HEK293 (cell line): ENCODE results near the gene DNA2.
"Not testable (repeated sequence)": the region's sequence is repeated elsewhere in the genome, so short reads cannot be mapped to it uniquely, and the experiment has no call there.

ENCODE experiments used
- CTCF ChIA-PET: fragments of 350-600 bp; formaldehyde crosslinking; extraction: SDS; loops from one replicate; lab custom pipeline; 2021; ENCODE audit warnings: antibody characterized with exemption; lab: Yijun Ruan, JAX
- POLR2A ChIA-PET: fragments of 300-600 bp; formaldehyde crosslinking; extraction: SDS; loops from one replicate; lab custom pipeline; 2020; ENCODE audit warnings: antibody characterized with exemption, inconsistent platforms; lab: Yijun Ruan, JAX
- H3K27ac ChIP-seq: fragments of 200-500 bp; sonication (Bioruptor generic); 2 replicates; pipeline ENCODE4 v1.5.1; 2014; ENCODE audit warnings: low read depth, low read length, control low read depth, inconsistent platforms; ENCODE audit errors: extremely low read depth
- H3K36me3 ChIP-seq, 2 experiments: fragments of 200-500 bp in 1 of 2; sonication (Bioruptor generic) in 1 of 2; 1 replicate in 1 of 2; 2 replicates in 1 of 2; pipeline ENCODE4 v1.5.1; 2014 to 2017; ENCODE audit warnings: inconsistent platforms in 2 of 2, low read length in 2 of 2; ENCODE audit not compliant: control insufficient read depth in 2 of 2, insufficient read depth in 1 of 2
- H3K4me1 ChIP-seq: fragments of 200-500 bp; sonication (Bioruptor generic); 2 replicates; pipeline ENCODE4 v1.5.1; 2014; ENCODE audit warnings: mild to moderate bottlenecking, low read length, inconsistent platforms; ENCODE audit not compliant: control insufficient read depth, insufficient read depth
- H3K4me3 ChIP-seq: 2 replicates; pipeline ENCODE4 v1.5.1; 2011; ENCODE audit warnings: low read depth, mild to moderate bottlenecking, control low read depth, low read length, moderate library complexity
- H3K9me3 ChIP-seq: fragments of 200-500 bp; sonication (Bioruptor generic); 2 replicates; pipeline ENCODE4 v1.5.1; 2014; ENCODE audit warnings: low read depth, low read length, inconsistent platforms; ENCODE audit not compliant: control insufficient read depth, insufficient read depth
- HOXC10 ChIP-seq: sonication (generic); formaldehyde crosslinking; IDR thresholded peaks from 2 replicates; pipeline ENCODE4 v1.8.1; 2023; ENCODE audit warnings: mild to moderate bottlenecking, missing genetic modification reagents
- IKZF3 ChIP-seq: fragments of 450-650 bp; IDR thresholded peaks from 2 replicates; pipeline ENCODE4 v1.5.0; 2018; ENCODE audit warnings: missing biosample characterization, mild to moderate bottlenecking, missing genetic modification characterization, moderate library complexity
- KLF1 ChIP-seq: fragments of 450-650 bp; formaldehyde crosslinking; IDR thresholded peaks from 2 replicates; pipeline ENCODE4 v1.5.1; 2016; ENCODE audit warnings: missing biosample characterization, missing genetic modification characterization
- PRDM1 ChIP-seq: fragments of 450-650 bp; formaldehyde crosslinking; IDR thresholded peaks from 2 replicates; pipeline ENCODE4; 2016; ENCODE audit warnings: missing biosample characterization, missing genetic modification characterization
- ZBTB6 ChIP-seq: fragments of 450-650 bp; formaldehyde crosslinking; IDR thresholded peaks from 2 replicates; pipeline ENCODE4 v1.5.1; 2017; ENCODE audit warnings: missing biosample characterization, missing genetic modification characterization
- ZBTB8A ChIP-seq: fragments of 450-650 bp; formaldehyde crosslinking; IDR thresholded peaks from 2 replicates; pipeline ENCODE4 v1.5.1; 2016; ENCODE audit warnings: missing biosample characterization, missing genetic modification characterization
- ZIC2 ChIP-seq: fragments of 450-650 bp; formaldehyde crosslinking; IDR thresholded peaks from 2 replicates; pipeline ENCODE4 v1.5.1; 2016; ENCODE audit warnings: missing biosample characterization, missing genetic modification characterization
- ZNF10 ChIP-seq: fragments of 450-650 bp; formaldehyde crosslinking; IDR thresholded peaks from 2 replicates; pipeline ENCODE4 v1.5.1; 2017; ENCODE audit warnings: missing biosample characterization, missing genetic modification characterization
- ZNF174 ChIP-seq: fragments of 450-650 bp; formaldehyde crosslinking; IDR thresholded peaks from 2 replicates; pipeline ENCODE4 v1.5.0; 2017; ENCODE audit warnings: missing biosample characterization, mild to moderate bottlenecking, missing genetic modification characterization
- ZNF266 ChIP-seq: fragments of 450-650 bp; formaldehyde crosslinking; IDR thresholded peaks from 2 replicates; pipeline ENCODE4 v1.5.1; 2016; ENCODE audit warnings: missing biosample characterization, missing genetic modification characterization, low read depth
- ZNF324 ChIP-seq: fragments of 450-650 bp; formaldehyde crosslinking; IDR thresholded peaks from 2 replicates; pipeline ENCODE4 v1.5.1; 2016; ENCODE audit warnings: missing biosample characterization, missing genetic modification characterization
- ZNF391 ChIP-seq: fragments of 450-650 bp; formaldehyde crosslinking; IDR thresholded peaks from 2 replicates; pipeline ENCODE4 v1.5.1; 2016; ENCODE audit warnings: low read depth, missing biosample characterization, missing genetic modification characterization, borderline replicate concordance
- ZNF404 ChIP-seq: fragments of 450-650 bp; formaldehyde crosslinking; IDR thresholded peaks from 2 replicates; pipeline ENCODE4 v1.5.1; 2017; ENCODE audit warnings: missing biosample characterization, missing genetic modification characterization
- ZNF416 ChIP-seq: fragments of 450-650 bp; formaldehyde crosslinking; IDR thresholded peaks from 2 replicates; pipeline ENCODE4 v1.5.1; 2016; ENCODE audit warnings: missing biosample characterization, missing genetic modification characterization
- ZNF433 ChIP-seq: fragments of 450-650 bp; formaldehyde crosslinking; IDR thresholded peaks from 2 replicates; pipeline ENCODE4 v1.5.1; 2016; ENCODE audit warnings: missing biosample characterization, missing genetic modification characterization, low read depth
- ZNF544 ChIP-seq: fragments of 450-650 bp; formaldehyde crosslinking; IDR thresholded peaks from 2 replicates; pipeline ENCODE4 v1.5.0; 2017; ENCODE audit warnings: missing biosample characterization, missing genetic modification characterization
- ZNF548 ChIP-seq: fragments of 450-650 bp; formaldehyde crosslinking; IDR thresholded peaks from 2 replicates; pipeline ENCODE4 v1.5.1; 2016; ENCODE audit warnings: missing biosample characterization, missing genetic modification characterization
- ZNF624 ChIP-seq: fragments of 450-650 bp; formaldehyde crosslinking; IDR thresholded peaks from 2 replicates; pipeline ENCODE4 v1.5.1; 2017; ENCODE audit warnings: missing biosample characterization, missing genetic modification characterization
- ZNF626 ChIP-seq: fragments of 450-650 bp; sonication (Bioruptor Pico); formaldehyde crosslinking; IDR thresholded peaks from 2 replicates; pipeline ENCODE4 v1.5.1; 2018; ENCODE audit warnings: missing biosample characterization, missing genetic modification characterization, inconsistent platforms
- ZNF670 ChIP-seq: fragments of 450-650 bp; formaldehyde crosslinking; IDR thresholded peaks from 2 replicates; pipeline ENCODE4 v1.5.1; 2016; ENCODE audit warnings: missing biosample characterization, missing genetic modification characterization, low read depth
- TF ChIP-seq, protein P1 (sequence below): fragments of 450-650 bp; formaldehyde crosslinking; IDR thresholded peaks from 2 replicates; pipeline ENCODE4 v1.5.1; 2017; ENCODE audit warnings: missing biosample characterization, missing genetic modification characterization
- TF ChIP-seq, protein P2 (sequence below): fragments of 450-650 bp; formaldehyde crosslinking; IDR thresholded peaks from 2 replicates; pipeline ENCODE4 v1.5.1; 2016; ENCODE audit warnings: missing biosample characterization, missing genetic modification characterization
- TF ChIP-seq, protein P3 (sequence below): fragments of 450-650 bp; formaldehyde crosslinking; IDR thresholded peaks from 2 replicates; pipeline ENCODE4 v1.5.1; 2016; ENCODE audit warnings: missing biosample characterization, missing genetic modification characterization, low read depth

DNA2 gene

DNA sequence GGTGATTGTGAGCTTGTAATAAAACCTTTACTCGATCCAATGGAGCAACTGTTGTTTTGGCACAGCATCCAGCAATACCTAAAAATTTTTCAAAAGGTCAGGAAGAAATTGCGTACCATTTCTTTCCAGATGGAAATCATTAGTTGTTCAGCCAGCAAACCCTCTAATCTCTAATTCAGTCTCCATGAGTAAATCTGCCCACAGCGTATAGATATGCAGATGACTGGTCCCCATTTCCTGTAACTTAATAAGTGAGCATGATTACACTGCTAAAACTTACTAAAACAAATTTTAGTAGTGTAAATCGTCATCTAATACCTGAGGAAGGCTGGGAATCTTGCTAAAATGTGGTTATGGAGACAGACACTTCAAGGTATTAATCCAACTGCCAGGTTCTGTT is 45.0 kb upstream of the DNA2 start:
- CTCF ChIA-PET, result no interaction called here
- POLR2A ChIA-PET, result interaction anchor here (0.7 kb wide), 1 partner anchor 8 kb away, joined by 6 read pairs; no protein-coding TSS in a partner anchor
- no peak overlapping the region for H3K27ac ChIP-seq
- H3K9me3 ChIP-seq, result no peaks in the 10 kb centered on the region
- TF ChIP-seq ZNF324 (tag by site-specific recombination), result no peak
- H3K36me3 ChIP-seq, result peaks cover 3 to 7% of the 10 kb centered on the region in 2 experiments; a peak in 2 of 3 replicates
- H3K4me3 ChIP-seq, result no peak overlapping the region
- H3K4me1 ChIP-seq, result no peaks in the 10 kb centered on the region

GRCh38 chr10:68516216-68516615 is 44.4 kb upstream of the DNA2 start:
- CTCF ChIA-PET, H3K4me3 ChIP-seq, H3K36me3 ChIP-seq, H3K9me3 ChIP-seq, H3K4me1 ChIP-seq: not testable (repeated sequence)
- H3K27ac ChIP-seq, result 0 out of 2 replicates have a peak overlapping the region, but pooled peaks have one; percentile 9
- POLR2A ChIA-PET, result interaction anchor here (0.7 kb wide), 1 partner anchor 9 kb away, joined by 6 read pairs; no protein-coding TSS in a partner anchor

DNA sequence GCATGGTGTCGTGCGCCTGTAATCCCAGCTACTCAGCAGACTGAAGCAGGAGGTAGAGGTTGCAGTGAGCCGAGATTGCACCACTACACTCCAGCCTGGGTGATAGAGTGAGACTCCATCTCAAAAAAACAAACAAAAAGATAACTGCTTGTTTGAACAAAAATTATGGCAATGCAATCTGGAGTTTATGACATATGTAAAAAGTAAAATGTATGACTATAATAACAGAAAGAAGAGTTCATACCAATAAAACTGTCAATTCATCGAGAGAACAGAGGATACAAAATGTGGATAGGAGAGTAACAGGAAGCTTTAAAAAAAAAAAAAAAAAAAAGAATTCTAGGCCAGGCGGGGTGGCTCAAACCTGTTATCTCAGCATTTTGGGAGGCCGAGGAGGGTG is 36.3 kb upstream of the DNA2 start:
- ChIA-PET POLR2A (interaction anchor here (0.7 kb wide), 1 partner anchor 123 kb away, joined by 4 read pairs; no protein-coding TSS in a partner anchor), CTCF (no interaction called here)
- Histone ChIP-seq H3K27ac (no peak overlapping the region), H3K36me3 (peaks cover 0 to 10% of the 10 kb centered on the region in 2 experiments; a peak in 1 of 3 replicates), H3K4me3 (no peak overlapping the region), H3K9me3 (no peaks in the 10 kb centered on the region), H3K4me1 (no peaks in the 10 kb centered on the region)
- TF ChIP-seq, protein P1, sequence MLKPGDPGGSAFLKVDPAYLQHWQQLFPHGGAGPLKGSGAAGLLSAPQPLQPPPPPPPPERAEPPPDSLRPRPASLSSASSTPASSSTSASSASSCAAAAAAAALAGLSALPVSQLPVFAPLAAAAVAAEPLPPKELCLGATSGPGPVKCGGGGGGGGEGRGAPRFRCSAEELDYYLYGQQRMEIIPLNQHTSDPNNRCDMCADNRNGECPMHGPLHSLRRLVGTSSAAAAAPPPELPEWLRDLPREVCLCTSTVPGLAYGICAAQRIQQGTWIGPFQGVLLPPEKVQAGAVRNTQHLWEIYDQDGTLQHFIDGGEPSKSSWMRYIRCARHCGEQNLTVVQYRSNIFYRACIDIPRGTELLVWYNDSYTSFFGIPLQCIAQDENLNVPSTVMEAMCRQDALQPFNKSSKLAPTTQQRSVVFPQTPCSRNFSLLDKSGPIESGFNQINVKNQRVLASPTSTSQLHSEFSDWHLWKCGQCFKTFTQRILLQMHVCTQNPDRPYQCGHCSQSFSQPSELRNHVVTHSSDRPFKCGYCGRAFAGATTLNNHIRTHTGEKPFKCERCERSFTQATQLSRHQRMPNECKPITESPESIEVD (tag by site-specific recombination), result peak; percentile 20; the same call in 1 of the 2 replicates
- no peak for TF ChIP-seq ZNF174
- TF ChIP-seq ZBTB6, result peak; percentile 53; the same call in 1 of the 2 replicates
- TF ChIP-seq, all 188 proteins: peak for 2

DNA sequence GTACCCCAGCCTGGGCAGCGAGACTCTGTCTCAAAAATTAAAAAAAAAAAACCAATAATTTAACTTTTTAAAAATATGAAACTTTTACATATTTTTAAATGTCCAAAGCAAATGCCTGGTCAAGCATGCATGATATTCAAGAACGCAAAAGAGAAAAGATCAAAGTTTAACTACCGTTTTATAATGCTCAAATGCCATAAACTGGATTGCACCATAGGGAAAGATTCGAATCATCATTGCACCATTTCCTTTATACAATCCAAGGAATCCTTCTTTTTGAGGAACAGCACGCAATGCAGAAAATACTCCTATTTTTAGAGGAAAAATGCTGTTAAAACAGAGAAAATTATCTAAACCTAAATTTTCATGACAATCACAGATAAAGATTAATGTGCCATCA is 34.6 kb upstream of the DNA2 start:
- ChIA-PET POLR2A (no interaction called here), CTCF (no interaction called here)
- Histone ChIP-seq H3K4me1 (no peaks in the 10 kb centered on the region), H3K36me3 (peaks cover 5 to 11% of the 10 kb centered on the region in 2 experiments; a peak in 2 of 3 replicates), H3K9me3 (no peaks in the 10 kb centered on the region), H3K27ac (no peak overlapping the region), H3K4me3 (no peak overlapping the region)
- no peak for TF ChIP-seq IKZF3 (tag by site-specific recombination)
- TF ChIP-seq KLF1 (tag by site-specific recombination), result no peak
- no peak for TF ChIP-seq ZNF544 (tag by site-specific recombination)
- no peak for TF ChIP-seq ZNF548
- no peak for TF ChIP-seq ZNF433 (tag by site-specific recombination)
- TF ChIP-seq, protein P2, sequence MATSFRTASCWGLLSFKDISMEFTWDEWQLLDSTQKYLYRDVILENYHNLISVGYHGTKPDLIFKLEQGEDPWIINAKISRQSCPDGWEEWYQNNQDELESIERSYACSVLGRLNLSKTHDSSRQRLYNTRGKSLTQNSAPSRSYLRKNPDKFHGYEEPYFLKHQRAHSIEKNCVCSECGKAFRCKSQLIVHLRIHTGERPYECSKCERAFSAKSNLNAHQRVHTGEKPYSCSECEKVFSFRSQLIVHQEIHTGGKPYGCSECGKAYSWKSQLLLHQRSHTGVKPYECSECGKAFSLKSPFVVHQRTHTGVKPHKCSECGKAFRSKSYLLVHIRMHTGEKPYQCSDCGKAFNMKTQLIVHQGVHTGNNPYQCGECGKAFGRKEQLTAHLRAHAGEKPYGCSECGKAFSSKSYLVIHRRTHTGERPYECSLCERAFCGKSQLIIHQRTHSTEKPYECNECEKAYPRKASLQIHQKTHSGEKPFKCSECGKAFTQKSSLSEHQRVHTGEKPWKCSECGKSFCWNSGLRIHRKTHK (tag by site-specific recombination), result no peak
- no peak for TF ChIP-seq ZNF624 (tag by site-specific recombination)
- TF ChIP-seq HOXC10 (CRISPR knock-in tag), result no peak
- TF ChIP-seq ZNF626, result no peak
- TF ChIP-seq, protein P3, sequence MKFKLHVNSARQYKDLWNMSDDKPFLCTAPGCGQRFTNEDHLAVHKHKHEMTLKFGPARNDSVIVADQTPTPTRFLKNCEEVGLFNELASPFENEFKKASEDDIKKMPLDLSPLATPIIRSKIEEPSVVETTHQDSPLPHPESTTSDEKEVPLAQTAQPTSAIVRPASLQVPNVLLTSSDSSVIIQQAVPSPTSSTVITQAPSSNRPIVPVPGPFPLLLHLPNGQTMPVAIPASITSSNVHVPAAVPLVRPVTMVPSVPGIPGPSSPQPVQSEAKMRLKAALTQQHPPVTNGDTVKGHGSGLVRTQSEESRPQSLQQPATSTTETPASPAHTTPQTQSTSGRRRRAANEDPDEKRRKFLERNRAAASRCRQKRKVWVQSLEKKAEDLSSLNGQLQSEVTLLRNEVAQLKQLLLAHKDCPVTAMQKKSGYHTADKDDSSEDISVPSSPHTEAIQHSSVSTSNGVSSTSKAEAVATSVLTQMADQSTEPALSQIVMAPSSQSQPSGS, result no peak
- no peak for TF ChIP-seq ZBTB8A
- no peak for TF ChIP-seq PRDM1 (tag by site-specific recombination)
- no peak for TF ChIP-seq ZNF670
- TF ChIP-seq ZNF391, result no peak
- no peak for TF ChIP-seq ZNF416 (tag by site-specific recombination)
- no peak for TF ChIP-seq ZIC2
- no peak for TF ChIP-seq ZNF404 (tag by site-specific recombination)
- TF ChIP-seq ZNF10 (tag by site-specific recombination), result no peak
- TF ChIP-seq ZNF266 (tag by site-specific recombination), result no peak
